Left lobe of liver (tissue), 2 donors: ENCODE data around the gene OR10K1. TPM values are rescaled to one million over a fixed set of nuclear protein-coding genes. Genes with fewer than 3 reads are reported as not detected.
"Not testable (repeated sequence)": the region's sequence is repeated elsewhere in the genome, so short reads cannot be mapped to it uniquely, and the experiment has no call there.

Source experiments
- ATAC-seq: fragments of 200-7000 bp; cut with Tn5 transposase; one replicate; pipeline ENCODE4 v1.9.1; 2020; ENCODE audit warnings: mild to moderate bottlenecking, moderate library complexity
- DNase-seq: peaks from one replicate; pipeline ENCODE4 v3.0.0-alpha.2; 2020; ENCODE audit warnings: low spot score
- total RNA-seq: library from RNA; stranded (reverse); gene quantifications from one replicate; pipeline ENCODE4 v1.2.1, GENCODE V29; 2021
- donor health status: DM: no; HTN: no; CAD: no; lungs with moderate emphysema.
- donor health status: DM: no; HTN: yes; CAD: no.

Gene OR10K1, protein sequence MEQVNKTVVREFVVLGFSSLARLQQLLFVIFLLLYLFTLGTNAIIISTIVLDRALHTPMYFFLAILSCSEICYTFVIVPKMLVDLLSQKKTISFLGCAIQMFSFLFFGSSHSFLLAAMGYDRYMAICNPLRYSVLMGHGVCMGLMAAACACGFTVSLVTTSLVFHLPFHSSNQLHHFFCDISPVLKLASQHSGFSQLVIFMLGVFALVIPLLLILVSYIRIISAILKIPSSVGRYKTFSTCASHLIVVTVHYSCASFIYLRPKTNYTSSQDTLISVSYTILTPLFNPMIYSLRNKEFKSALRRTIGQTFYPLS
- not detected for total RNA-seq

DNA sequence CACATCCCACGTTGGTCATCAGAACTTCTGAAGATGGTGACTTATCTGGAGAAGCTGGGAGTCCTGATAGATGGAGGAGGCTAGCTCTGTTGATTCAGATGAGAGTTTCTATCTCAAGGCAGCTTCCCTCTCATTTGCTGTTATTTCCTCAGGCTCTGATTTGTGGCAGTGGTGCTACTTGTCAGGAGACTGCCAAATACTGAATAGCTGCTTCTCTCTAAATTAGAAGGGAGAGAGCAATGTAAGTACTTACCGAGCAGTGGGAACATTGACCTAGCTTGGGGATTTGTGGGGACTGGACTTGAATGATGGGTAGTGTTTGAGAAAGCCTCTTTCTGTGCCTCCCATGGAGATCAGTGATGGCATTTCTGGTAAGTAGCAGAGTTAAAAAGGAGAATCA is at the start of gene OR10K1:
Gene OR10K1 (plus strand): TSS at position 301 of the 400 bp plus-strand sequence. CDS start 3,728 bp downstream, outside the sequence.
- ATAC-seq (no peak), DNase-seq (no peak)

DNA sequence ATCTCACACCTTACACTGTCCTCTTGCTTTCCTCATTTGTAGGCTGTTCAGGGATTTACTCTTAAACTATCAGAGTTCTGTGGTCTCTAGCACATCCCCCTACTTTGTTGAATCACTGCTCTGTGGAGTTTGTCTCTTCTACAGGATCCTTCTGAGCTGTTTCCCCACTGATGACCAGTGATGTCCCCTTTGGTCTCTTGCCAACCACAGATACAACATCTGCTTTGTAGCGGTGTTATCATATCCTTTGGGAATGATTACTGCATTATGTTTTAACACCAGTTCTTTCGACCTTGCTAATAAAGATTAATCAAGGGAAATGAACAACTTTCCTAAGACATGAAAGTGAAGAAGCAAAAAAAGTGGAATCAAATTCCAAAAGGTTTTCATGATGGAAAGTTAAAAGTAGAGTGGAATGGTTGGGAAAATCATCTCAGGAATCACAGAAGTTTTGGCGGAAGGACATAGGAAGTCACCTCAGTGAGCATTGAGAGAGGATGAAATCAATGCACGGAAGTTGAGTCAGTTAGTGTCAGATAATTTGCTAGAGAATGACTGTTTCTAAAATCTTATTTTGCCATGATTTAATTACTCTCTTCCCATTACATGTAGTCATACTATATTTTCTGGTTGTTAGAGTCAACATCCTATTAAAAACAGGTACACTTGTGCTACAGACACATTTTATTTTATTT is 46.8 kb upstream of the OR10K1 start:
- DNase-seq (no peak), ATAC-seq (no peak)

DNA sequence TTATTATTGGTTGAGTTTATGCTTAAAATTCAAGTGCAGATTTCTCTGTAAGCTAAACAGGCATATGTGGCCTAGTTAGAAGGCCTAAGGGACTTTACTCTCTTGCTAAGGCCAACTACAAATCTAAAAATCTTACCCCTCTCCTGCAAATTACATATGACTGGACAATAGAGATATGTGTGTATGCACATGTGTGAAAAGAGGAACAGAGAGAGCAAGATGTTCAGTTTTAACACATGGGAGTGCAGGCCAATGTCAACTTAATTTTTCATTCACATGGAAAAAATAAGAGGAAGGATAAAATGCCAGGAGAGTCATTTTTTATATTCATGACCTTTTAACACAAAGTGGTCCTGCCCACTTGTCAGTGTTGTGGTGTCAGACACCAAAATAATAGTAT is 44.0 kb upstream of the OR10K1 start:
- no peak for DNase-seq
- ATAC-seq = no peak

DNA sequence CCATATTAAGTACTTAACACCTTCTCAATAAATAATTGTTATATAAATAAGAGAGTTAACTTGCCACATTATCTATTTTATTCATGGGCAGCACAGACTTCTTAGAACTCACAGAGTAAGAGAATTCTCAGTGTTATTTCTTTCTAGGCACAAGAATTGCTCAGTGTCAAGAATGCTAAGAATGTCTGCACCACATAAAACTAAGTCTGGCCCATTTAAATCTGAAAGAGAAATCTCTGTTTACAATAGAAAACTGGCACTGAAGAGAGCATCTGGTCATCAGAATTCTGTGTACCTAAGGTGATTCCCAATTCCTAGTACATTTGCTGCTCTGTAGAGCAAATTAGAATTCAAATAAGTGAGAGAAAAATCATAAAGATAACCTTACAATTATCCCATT is 39.4 kb upstream of the OR10K1 start:
- ATAC-seq (no peak), DNase-seq (no peak)

DNA sequence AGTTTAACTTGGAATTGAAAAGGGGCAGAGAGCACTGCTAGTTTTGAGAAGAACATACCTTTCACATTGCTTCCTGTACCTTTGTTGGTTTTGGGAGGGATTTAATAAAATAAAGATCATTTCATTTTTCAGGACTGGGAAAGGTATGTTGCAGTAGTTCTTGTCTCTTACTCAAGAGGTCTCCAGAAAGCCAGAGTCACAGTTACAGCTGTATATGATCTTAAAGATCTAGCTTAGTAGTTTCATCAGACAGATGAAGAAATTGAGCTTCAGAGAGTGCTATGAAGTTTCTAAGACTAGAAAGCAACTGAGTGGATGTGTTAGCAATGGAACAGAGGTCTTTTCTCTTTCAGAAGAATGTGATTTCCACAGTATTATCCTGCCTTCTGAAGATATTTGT is 36.6 kb upstream of the OR10K1 start:
- ATAC-seq (no peak), DNase-seq (no peak)

DNA sequence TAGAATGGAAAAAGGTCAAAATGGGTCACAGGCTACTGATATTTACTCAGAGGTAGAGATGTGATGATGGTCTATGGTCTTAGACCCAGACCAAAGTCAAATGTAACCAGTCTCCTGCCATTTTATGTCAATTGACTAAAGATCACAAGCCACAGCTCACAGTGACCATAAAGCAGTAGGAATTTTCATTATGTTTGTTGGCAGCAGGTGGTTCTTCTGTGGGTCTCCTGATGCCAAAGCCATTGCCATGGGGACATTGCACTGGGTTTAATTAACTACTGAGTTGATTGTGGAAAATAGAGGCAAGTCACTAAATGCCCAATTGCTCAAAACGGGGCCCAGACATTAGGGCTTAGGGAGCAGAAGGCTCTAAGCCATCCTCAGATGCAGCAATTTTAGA is 35.5 kb upstream of the OR10K1 start, which contains the start of gene OR10K2:
Gene OR10K2 (minus strand): TSS at position 101 of the 400 bp plus-strand sequence. CDS start 5,371 bp downstream, outside the sequence.
- DNase-seq = no peak
- ATAC-seq = no peak

DNA sequence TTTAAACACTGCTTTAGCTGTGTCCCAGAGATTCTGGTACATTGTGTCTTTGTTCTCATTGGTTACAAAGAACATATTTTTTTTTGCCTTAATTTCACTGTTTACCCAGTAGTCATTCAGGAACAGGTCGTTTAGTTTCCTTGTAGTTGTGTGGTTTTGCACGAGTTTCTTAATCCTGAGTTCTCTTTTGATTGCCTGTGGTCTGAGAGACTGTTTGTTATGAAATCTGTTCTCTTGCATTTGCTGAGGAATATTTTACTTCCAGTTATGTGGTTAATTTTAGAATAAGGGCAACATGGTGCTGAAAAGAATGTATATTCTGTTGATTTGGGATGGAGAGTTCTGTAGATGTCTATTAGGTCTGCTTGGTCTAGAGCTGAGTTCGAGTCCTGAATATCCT is 31.5 kb upstream of the OR10K1 start:
- ATAC-seq, DNase-seq: not testable (repeated sequence)

DNA sequence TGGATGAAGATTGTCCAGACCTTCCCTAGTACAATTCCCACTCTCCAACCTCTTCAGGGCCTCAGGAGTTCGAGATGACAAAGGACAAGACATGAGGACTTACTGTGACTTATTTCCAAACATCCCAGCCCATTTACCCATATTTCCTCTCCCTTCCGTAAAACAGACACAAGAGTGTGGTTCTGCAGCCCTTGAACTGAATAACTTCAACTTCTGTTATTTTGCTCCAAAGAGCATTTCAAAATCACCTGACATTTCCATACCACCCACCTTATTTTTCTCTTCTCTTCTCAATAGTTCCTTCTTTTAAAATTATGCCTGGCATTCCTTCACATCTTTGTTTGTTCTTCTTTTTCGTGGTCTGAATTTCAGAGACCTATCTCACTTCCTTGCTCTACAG is 26.9 kb upstream of the OR10K1 start:
- DNase-seq = no peak
- ATAC-seq = no peak

DNA sequence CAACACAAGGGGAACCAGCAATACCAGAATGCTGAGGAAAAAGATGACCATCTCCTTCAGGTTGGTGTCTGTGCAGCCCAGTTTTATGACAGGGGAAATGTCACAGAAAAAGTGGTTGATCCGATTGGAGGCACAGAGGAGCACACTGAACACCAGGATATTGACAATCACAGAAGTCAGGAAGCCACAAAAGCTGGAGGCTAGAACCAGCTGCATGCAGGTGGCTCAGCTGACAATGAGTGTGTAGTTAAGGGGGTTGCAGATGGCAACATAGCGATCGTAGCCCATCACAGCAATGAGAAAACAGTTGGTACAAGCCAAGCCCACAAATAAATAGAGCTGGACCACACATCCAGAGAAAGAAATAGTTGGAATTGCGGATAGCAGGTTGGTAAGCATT is 16.3 kb upstream of the OR10K1 start:
- no peak for ATAC-seq
- no peak for DNase-seq

DNA sequence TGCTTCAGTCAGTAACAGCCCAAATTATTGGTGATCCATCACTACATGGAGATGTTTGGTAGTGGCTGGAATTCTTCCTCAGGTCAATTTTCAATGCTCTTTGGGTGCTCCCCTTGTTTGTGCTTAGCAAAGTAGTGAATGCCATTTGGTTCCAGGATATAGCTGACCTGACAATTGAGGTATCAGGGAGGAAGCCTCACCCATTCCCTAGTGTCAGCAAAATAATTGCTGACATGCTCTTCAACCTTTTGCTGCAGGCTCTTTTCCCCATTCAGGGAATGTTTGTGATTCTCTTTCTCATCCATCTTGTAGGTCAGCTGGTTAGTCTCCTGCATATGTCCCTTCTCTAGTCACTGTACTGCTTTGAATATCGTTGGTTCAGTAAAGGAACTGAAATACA is 7.1 kb upstream of the OR10K1 start:
- no peak for DNase-seq
- ATAC-seq = no peak

DNA sequence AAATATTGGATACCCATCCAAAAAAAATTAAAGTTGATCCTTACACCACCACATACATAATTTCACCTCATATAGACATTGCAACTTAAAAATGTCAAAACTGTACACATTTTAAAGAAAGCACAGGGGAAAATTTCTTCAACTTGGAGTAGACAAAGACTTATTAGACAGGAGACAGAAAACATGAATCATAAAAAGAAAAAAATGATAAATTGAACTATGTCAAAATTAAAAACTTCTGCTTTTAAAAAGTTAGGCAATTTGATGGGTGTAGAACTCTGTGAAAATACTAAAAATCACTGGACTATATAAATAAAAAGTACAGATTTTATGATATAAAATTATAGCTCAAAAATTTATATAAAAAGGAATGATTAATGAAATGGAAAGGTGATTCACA is 4.4 kb upstream of the OR10K1 start:
- no peak for DNase-seq

DNA sequence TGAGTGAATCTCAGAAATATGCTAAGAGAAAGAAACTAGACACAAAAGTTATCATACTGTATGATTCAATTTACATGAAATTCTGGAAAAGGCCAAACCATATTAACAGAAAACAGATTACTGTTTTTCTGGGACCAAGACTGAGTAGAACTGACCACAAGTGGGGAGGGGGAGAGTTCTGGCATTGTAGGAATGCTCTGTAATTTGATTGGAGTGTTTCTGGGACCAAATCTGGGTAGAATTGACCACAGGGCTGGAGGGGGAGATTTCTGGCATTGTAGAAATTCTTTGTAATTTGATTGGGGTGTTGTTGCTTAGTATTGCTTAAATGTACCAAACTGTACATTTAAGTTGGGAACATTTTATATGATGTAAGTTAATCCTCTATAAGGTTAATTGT is 3.4 kb upstream of the OR10K1 start:
- no peak for DNase-seq
- no peak for ATAC-seq

More for the DNA sequence above, 4.4 kb upstream of the OR10K1 start:
- ATAC-seq = no peak

DNA sequence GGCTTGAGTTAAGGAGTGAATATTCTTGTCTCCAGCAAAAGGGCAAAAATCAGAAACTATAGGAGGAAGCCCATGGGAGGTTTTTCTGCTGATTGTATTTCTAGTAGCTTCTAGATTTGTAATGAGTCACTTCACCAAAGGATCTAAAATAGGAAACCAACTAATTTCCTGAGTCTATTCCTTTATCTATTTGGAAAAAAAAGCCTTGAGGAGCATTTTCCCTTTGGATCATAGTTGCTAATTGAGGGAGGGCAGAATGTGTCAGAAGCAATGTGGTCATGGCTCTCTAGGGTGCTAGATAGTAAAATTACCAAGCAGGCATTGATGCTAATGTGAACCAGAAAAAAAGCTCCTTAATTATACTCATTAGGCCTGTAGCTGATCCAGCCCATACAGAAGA is 10.3 kb downstream of the OR10K1 start, which contains the start of gene OR10R2:
Gene OR10R2 (plus strand): TSS at position 301 of the 400 bp plus-strand sequence. CDS start 106 bp downstream, outside the sequence.
- ATAC-seq = no peak
- no peak for DNase-seq

DNA sequence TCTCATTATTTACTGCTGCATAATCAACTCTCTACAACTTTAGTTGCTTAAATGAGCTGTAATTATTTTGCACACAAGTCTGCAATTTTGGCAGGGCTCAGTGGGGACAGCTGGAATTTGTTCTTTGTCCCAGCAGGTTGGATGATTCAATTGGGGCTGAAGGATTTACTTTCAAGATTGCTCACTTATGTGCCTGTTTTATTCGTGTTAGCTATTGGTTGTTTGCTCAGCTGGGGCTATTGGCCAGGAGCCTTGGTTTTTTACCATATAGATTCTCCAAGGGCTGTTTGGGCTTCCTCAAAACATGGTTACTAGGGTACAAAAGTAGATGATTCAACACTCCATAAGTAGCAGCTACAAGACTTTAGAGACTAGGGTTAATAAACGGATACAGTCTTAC is 23.8 kb downstream of the OR10K1 start:
- ATAC-seq (no peak), DNase-seq (no peak)

DNA sequence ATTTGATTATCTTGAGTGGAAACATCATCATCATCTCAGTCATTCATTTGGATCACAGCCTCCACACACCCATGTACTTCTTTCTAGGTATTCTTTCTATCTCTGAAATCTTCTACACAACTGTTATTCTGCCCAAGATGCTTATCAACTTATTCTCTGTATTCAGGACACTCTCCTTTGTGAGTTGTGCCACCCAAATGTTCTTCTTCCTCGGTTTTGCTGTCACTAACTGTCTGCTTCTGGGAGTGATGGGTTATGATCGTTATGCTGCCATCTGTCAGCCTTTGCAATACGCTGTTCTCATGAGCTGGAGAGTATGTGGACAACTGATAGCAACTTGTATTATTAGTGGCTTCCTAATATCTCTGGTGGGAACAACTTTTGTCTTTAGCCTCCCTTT is 29.7 kb downstream of the OR10K1 start:
- ATAC-seq = no peak

DNA sequence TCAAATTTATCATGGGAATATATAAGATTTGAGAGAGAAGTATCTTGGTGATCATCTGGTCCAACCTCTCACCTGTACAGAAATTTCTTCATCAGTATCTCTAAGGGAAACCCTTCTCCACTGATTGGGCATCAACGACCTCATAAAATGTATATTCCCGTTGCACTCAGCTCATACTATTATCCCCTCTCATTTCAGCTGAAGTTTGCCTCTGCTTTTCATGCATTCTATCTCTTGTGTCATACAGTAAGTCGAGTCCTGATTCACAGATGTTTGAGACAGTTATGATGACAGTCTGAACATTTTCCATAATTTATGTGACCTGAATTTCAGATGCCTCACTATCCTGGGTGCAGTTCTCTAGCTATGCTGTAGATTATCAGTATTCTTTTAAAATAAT is 31.4 kb downstream of the OR10K1 start:
- DNase-seq (no peak), ATAC-seq (no peak)

More for the DNA sequence above, 29.7 kb downstream of the OR10K1 start:
- DNase-seq = no peak

DNA sequence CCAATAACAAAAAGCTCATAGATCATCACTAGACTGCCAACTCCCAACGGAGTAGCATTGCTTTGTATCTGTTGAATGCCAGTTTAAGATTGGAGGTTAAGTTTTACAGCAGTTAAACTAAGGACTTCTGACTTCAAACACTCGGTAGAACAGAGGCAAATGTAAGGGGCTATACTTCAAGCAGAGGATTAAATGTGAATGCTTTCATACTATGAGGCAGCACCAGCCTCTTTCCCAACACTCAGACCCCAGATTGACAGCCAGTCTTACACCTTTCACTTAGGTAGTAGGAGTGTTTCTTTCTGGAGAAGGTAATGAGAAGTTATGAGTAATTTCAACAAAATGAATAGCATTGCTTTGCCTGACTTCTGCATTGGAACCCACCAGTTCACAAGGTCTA is 33.2 kb downstream of the OR10K1 start:
- ATAC-seq (no peak), DNase-seq (no peak)

DNA sequence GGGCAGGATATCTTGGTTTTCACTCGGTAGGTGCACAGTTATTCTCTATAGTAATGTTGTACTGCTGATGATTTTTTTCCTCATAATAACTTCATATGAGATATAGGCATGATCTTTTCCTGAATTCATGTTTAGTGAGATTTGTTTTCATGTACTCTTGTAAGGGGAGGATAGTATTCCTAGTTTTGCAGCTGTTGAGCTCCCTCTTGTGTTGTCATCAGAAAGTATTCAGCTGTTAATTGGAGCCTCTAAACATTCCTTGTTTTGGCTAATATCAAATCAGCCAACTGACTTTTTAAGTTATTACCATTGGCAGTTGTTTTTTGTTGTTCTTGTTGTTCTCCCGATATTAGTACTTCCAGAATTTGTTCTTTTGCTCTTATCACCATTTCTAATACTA is 34.7 kb downstream of the OR10K1 start:
- DNase-seq = no peak
- no peak for ATAC-seq

DNA sequence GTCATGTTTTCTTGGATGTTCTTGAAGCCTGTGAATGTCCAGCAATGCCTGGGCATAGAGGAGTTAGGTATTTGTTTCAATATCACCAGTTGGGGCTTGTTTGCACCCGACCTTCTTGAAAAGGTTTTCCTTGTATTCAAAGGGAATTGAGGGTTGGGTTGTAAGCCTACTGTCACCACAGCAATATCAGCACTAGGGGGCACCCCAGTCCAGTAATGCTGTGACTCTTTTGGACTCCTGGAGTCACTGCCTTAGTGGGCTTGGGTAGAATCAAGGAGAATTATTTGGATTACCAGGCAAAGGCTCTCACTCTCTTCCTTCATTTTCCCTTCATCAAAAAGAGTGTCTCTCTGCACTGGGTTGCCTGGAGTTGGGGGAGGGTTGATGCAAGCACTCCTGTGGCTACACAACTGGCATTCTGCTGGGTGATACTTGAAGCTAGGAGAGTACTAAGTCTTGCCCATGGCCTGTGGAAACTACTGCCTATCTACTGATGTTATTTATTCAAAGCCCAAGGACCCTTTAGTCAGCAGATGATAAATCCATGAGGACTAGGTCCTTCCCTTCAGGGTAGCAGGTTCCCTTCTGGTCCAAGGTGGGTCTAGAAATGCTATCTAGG is 44.8 kb downstream of the OR10K1 start:
- ATAC-seq = peak; percentile 54

DNA sequence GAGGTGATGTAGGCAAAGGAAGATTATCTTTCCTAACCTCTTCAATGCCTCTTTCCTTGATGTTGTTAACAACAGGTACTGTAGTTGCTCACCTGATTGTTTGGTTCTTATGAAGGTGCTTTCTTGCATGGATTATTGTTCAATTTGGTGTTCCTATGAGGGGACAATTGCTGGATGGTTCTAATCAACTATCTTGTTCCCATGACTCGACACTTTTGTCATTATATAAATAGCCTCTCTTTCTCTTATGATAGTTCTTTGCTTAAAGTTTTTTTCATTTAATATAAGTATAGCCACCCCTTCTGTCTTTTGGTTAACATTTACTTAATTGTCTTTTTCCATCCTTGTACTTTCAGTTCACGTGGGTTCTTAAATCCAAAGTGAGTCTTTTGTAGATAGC is 45.9 kb downstream of the OR10K1 start:
- DNase-seq = no peak

More for the DNA sequence above, 44.8 kb downstream of the OR10K1 start:
- DNase-seq = no peak

DNA sequence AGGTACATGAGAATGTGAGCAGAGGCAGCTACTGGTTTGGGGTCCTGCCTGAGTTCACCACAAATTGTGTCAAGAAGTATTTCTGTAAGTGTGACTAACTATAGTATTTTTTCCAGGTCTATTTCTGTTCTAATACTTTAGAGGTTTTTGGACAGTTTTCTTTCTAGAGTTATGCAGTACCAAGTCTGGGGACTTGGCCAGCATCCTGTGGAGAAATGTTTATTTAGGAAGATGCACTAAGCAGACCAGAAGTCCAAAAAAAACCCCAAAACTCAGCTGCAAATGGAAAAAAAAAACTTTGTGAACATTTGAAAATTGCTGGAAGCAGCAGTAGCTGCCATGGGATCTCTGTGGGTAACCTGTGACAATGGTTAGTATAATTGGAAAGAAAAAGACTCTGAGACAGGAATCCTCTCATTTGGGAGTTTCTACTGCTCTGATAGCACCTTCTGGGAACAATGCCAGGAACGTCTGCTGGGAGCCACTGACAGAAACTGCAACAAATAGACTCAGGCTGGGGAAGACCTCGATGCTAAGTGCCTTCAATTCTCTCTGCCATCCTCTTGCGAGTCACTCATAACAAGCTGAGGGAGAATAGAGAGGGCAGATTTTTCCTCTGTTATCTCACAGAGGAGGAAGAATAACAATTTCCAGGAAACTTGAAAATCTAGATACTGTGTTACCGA is 48.0 kb downstream of the OR10K1 start:
- ATAC-seq = no peak
- no peak for DNase-seq

More for the DNA sequence above, 45.9 kb downstream of the OR10K1 start:
- ATAC-seq = no peak
